ENCODE measurements around the gene LRP1B.

GRCh38 chr2:140669911-140670310 is 1460.9 kb downstream of the LRP1B start:
- no peak for TF ChIP-seq POLR2A (IDR thresholded peaks at IDR 0.05)
- TF ChIP-seq, protein P1, sequence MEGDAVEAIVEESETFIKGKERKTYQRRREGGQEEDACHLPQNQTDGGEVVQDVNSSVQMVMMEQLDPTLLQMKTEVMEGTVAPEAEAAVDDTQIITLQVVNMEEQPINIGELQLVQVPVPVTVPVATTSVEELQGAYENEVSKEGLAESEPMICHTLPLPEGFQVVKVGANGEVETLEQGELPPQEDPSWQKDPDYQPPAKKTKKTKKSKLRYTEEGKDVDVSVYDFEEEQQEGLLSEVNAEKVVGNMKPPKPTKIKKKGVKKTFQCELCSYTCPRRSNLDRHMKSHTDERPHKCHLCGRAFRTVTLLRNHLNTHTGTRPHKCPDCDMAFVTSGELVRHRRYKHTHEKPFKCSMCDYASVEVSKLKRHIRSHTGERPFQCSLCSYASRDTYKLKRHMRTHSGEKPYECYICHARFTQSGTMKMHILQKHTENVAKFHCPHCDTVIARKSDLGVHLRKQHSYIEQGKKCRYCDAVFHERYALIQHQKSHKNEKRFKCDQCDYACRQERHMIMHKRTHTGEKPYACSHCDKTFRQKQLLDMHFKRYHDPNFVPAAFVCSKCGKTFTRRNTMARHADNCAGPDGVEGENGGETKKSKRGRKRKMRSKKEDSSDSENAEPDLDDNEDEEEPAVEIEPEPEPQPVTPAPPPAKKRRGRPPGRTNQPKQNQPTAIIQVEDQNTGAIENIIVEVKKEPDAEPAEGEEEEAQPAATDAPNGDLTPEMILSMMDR (IDR thresholded peaks at IDR 0.05), result no peak

All from right lobe of liver (tissue), 4 donors.